NCI-H774 (cell line): Measurements from ENCODE around the gene MYO18B.

Source experiments
- DNase-seq: peaks from one replicate; lab custom pipeline; 2025; lab: John Stamatoyannopoulos, UW

Gene MYO18B

DNA sequence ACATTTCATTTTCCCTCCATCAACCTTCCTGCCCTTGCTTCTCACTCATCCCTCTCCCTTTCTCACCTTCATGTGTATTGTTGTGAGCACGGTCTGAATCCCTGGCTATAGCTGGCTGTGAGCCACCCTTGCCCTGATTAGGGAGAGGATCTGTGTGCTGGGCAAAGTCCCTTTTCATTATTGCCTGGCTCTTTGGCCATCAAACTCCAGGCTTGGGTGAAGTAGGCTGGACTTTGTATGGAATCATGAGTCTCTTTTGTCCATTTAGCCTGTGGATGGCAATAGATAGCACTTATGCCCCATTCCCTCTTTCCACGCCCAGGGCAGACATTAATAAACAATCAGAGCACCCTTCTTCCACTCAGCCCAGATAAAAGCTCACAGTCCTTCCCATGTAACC is 6.7 kb downstream of the MYO18B start:
- DNase-seq = no peak

DNA sequence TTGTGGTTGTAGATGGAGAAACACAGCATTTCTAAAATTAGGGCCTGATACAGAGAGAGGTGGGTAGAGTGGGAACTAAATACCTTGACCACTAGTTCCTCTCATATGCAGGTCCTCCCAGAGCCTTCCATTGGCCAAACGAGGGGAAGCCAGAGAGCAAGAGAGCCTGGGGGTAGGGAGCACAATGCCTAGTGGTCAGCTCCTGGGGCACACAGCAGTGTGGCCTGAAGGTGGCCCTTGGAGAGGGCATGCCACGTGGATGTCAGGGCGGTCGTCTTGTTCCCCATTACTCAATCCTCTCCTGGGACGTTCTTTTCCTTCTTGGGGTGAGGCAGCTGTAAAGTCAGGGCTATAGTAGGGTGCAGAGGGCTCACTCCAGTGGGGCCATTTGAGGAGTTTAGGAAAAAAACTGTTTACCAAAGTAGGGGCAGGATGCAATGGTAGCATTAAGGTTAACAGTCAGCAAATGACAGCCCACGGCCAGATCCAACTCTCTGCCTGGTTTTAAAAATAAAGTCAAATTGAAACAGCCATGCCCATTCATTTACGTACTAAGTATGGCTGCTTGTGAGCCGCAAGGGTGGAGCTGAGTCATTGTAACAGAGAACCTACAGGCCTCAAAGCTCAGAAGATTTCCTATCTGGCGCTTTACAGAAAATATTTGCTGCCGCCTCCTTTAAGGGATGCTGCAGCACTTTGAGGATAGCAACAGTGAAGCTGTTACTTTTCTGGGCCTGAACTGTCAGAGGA is 7.6 kb downstream of the MYO18B start:
- no peak for DNase-seq

DNA sequence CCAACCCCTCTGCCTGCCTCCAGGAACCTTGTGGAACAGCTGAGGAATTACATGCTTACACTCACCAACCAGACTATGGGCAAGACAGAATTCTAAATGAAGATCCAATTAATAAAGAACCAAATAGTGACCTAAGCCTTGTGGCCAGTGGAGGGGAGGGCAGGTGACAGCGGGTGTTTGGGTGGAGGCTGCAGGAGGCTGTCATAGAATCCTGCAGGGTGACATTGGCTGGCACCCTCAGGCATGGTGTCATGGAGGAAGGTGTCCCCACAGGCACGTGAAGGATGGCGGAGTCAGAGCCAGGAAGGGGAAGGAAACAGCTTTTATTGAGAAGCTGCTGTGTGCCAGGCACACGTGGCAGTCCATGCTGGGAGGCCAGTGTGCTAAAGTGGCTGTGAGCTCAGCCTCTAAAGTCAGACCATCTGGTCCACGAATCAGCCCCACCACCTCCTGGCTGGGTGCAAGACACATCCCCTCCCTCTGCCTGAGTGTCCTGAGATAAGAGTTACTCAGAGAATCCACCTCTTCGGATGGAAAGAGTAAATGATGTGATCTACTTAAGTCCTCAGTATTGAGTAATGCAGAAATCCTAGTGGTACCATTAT is 8.7 kb downstream of the MYO18B start:
- DNase-seq = no peak

DNA sequence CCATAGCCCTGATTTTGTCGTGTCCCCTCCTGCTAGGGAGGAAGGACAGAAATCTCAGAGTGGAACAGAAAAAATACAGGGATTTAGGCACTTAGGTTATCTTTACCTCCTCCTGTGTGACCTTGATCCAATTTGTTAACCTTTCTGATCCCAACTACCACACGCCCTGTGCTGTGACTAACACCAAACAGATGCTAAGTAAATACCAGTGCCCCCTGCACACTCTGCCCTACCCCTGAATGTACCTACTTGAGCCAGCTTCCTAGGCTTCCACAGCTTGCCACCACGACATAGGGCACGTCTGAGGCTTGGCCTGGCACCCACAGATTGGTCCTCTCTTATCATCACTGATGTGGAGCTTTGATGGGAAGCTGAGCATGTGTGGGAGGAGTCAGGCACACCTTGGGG is 9.2 kb downstream of the MYO18B start:
- no peak for DNase-seq

DNA sequence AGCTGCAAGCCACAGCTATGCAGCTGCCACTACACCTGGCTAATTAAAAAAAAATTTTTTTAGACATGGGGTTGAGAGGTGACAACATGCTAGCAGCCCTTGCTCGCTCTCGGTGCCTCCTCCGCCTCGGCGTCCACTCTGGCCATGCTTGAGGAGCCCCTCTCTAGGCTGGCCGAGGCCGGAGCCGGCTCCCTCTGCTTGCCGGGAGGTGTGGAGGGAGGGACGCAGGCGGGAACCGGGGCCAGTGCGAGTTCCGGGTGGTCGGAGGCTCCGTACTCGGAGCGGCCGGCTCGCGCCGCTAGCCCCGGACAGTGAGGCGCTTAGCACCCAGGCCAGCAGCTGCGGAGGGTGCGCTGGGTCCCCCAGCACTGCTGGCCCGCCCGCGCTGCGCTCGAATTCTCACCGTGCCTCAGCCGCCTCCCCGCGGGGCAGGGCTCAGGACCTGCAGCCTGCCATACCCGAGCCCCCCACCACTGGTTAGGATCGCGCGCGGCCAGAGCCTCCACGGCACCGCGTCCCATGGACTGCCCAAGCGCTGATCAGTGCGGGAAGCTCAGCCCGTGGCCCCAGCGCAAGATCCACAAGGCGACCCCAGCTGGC is 10.7 kb downstream of the MYO18B start:
- DNase-seq = no peak

DNA sequence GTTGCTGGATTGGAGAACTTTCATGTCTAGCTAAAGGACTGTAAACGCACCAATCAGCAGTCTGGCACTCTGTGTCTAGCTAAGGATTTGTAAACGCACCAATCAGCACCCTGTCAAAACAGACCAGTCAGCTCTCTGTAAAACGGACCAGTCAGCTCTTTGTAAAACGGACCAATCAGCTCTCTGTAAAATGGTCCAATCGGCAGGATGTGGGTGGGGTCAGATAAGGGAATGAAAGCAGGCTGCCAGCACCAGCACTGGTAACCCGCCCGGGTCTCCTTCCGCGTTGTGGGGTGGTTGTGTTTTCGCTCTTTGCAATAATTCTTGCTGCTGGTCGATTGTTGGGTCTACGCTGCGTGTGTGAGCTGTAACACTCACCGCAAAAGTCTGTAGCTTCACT is 11.3 kb downstream of the MYO18B start:
- no peak for DNase-seq

DNA sequence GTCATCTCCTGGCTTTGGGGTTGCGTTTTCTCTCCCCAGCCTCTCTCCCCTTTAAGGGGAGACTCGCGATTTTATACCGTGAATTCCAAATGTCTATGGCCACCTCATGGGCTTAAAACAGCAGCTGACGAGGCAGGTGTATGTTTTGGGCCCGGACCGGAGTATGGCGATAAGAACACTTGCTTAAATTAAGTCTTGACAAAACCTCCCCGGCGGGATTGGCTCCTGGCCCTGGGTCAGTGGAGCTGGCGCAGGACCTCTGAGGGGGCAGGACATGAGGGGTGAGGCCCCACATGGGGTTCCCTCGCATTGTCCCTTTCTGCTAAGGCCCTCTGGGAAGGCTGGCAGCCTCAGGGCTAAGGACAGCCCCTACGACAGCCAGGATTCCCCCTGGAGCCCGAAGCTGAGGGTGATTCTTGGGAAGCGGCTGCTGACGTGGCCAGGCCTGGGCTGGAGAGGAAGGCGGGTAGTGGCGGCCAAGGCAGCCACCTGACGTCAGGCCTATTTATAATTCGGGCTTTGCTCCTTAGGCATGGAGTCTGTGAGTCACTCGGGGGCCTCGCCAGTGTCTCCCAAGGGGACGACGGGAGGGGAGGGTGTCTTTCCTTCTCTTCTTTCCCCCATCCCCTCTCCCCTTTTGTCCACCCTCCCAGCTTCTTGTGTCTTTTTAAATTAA is 12.7 kb downstream of the MYO18B start:
- DNase-seq = no peak

DNA sequence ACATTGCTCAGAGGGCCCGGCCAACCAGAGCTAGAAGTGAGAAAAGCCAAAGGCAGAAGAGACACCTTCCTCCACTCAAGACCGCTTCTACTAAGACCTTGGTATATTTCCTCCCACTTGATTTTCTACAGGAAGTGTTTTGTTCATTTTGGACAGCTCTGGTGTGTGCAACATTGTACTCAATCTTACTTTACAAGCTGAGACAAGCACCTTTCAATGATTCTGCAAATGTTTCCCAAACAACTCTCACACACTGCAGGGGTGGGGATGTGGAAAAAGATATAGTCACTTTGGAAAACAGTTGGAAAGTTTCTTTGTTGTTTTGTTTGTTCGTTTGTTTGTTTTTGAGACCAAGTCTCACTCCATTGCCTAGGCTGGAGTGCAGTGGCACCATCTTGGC is 15.7 kb downstream of the MYO18B start:
- no peak for DNase-seq

DNA sequence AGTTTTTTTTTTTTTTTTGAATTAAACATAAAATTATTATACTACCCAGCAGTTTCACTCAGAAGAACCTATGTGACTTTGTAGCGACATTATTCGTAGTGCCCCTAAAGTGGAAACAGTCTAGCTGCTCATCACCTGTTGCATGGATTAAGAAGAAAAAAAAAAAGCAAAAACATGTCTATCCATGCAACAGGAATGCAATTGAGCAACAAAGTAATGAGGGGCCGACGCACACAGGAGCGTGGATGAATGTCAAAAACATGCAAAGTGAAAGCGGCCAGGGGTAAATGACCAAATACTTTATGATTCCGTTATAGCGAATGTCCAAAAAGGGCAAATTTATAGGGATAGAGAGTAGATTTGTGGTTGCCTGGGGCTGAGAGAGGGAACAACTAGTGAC is 16.3 kb downstream of the MYO18B start:
- DNase-seq = no peak

DNA sequence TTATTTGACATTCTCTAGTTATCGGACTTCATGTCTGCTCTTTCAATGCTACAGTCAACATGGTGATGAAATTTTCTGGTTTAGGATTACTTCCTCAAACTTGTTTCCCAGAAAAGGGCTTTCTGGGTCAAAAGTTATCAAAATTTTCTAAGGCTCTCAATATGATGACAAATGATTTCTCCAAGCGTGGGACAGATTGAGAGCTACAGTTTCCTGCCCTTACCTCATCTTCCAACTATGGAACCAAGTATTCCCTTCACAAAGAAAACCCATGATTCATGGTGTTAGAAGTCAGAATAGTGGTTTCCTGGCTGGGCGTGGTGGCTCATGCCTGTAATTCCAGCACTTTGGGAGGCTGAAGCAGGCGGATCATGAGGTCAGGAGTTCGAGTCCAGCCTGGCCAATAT is 17.8 kb downstream of the MYO18B start:
- DNase-seq = no peak

DNA sequence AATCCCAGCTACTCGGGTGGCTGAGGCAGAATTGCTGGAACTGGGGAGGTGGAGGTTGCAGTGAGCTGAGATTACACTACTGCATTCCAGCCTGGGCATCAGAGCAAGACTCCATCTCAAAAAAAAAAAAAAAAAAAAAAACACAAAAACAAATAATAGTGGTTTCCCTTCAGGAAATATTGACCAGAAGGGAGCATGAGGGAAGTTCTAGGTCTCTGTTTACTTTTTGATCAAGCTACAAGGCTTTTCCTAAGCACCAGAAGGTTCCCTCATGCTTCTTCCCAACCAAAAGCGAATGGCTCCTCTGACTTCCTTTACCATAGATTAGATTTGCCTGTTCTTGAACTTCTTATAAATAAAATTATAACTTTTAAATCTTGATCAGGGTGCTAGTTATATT is 18.3 kb downstream of the MYO18B start:
- no peak for DNase-seq

DNA sequence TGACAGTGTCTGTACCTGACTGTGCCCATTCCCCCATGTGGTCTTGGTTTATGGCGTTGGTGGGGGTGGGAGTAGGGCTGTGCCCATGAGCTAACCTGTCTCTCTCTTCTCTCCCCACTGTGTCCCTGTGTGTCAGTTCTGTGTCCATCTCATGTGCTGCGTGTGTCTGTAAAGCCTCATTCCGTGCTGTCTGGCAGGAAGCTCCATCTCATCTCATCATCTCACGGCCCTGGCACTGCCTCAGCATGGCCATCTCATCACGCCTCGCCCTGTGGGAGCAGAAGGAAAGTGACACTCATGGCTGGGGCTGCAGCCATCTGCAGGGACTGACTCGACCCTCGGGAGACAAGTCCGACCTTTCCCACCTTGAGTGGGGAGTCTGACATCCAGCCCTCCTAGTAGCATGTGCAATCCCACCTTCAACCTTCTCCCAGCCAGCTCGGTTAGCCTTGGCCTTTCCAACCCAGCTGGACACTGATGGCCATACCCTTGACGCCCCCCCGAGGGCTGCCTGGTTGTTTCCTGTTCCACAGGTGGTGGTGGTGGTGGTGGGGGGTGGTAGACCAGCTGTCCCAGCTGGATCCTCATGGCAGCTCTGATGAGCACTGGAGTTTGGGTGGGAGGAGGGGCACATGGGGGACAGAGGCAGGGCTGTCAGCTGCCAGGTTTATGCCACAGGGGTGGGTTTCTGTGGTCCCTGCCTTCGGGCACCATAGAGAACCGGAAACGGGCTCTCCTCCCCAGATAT is 19.0 kb downstream of the MYO18B start:
- DNase-seq = no peak

DNA sequence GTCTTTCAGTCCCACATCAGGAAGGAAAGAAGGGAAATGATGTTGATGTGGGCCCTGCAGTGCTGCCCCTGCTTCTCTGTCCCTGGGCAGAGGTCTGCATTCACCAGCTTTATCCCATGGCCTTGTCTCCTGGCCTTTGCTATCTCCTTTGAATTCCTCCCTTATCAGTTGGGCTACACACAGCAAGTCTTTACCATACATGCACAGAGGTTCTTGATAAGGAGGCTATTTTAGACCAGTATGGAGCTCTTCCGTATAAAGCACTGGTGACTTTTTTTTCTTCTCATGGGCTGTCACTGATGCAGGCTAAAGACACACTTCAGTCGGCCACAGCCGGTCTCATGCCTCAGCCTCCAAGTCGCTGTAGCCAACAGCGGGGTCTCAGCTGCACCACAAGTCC is 20.2 kb downstream of the MYO18B start:
- no peak for DNase-seq

DNA sequence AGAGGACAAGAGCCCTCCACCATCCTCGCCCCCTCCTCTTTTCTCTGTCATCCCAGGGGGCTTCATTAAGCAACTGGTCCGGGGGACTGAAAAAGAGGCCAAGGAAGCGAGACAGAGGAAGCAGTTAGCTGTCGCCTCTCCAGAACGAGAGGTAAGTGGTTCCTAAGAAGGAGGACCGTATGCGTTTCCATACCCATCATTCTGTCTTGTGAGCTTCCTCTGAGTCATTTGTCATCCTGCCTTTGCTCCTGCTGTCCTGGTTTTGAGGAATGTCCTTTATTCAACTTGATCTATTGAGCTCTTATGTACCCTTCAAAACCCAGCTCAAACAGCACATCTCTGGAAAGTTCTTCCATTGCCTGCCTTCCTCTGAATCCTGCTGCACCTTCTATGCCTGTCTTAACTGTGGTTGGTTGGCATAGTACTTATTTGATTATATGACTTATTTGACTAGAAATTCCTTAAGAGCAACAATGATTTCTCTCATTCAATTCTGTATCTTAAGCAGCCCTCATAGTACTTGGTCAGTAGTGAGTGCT is 21.3 kb downstream of the MYO18B start:
- no peak for DNase-seq

DNA sequence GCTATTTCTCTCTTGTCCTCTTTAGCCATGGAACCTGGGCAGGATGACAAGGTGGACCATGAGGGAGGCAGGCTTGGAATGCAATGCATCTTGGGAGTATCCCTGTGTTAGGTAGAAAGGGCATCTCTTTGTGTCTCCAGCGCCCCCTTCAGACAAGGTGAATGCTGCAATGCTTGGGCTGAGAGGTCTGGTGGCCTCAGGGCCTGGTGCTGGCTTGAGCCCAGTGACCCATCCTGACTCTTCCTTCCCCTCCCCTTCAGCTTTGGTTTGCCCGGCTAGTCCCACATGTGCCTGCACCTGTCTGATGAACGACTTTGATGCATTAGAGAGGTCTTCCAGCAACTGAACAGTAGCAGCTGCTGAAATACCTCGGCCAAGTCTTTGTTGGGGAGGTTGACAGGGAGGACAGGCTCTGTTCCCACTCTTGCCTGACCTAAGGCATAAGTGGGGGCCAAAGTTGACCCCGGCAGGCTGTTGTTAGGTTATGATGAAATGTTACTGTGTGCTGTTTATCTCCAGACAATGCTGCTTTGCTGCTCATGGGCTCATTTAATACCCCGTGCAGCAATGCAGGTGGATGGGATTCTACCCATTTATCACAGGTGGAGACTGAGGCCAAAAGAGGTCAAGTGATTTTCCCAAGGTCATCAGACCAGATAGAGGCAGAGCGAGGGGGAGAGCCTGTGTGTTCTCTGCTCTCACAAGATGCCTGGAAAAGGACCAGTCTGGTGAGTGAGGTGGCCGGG is 22.5 kb downstream of the MYO18B start:
- DNase-seq = no peak

DNA sequence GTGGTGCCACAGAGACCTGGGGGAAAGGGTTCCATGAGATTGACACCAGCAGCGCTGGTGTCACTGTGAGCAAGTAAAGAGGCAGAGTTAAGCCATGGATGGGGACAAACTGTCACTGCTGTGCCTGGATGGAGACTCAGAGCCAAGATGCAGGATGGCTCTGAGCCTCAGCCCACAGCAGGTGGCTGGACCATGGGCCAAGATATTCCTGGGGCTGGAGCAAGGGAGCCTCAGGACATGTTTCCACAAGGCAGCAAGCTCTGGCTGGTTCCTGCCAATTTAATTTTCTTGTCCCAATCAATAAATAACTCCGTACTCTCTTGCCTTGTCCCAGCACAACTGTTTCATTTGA is 23.0 kb downstream of the MYO18B start:
- no peak for DNase-seq

DNA sequence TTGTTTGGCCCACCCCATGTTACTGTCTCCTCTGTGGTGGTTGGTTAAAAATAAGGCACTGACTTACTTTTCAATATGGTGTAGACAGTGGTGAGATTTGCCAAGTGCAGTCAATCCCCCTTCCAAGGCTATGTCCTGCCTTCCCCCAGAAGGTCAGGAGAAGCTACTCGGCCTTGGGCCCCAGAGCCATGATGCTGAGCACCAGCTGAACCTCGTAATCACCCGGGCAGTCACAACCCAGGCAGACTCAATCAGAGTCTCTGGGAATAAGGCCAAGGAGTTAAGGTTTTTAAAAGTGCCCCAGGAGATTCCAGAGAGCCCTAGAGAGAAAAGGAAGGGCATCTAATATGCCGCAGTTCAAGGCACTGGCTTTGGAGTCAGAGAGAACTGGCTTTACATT is 23.8 kb downstream of the MYO18B start:
- DNase-seq = no peak

DNA sequence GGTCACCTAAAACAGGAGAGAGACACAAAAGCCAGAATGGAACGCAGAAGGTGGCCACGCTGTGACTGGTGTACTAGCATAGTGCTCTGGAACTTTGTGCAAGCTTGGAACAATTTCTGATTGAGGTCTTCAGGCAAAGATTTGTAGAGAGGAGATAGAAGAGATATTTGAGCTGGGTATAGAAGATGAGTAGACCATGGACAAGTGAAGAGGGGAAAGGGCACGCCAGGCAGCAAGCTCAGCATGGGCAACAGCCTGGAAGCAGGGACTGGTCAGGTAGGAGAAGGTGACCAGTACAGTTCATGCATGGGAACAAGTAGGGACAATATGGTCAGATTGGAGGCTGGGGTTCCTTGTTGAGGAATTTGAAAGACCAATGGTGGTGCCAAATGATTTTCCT is 24.4 kb downstream of the MYO18B start:
- DNase-seq = no peak

DNA sequence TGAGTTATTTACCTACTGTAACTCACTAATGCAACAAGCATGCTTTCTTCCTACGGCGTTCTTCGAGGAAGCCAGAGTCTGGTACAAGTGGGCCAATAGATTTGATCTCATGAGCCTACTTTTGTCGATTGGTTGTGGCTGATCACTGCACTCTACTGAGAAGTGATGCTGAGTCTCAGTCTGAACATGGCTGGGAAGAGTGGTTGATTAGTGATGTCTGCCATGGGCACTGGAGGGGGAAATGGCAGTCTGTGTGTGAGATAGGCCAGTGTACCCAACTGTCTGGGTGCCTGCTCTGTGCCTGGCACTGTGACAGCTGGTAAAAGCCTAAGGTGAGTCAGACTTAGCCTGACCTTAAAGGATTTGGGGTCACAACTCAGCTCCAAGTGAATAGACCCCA is 28.3 kb downstream of the MYO18B start:
- DNase-seq = no peak

DNA sequence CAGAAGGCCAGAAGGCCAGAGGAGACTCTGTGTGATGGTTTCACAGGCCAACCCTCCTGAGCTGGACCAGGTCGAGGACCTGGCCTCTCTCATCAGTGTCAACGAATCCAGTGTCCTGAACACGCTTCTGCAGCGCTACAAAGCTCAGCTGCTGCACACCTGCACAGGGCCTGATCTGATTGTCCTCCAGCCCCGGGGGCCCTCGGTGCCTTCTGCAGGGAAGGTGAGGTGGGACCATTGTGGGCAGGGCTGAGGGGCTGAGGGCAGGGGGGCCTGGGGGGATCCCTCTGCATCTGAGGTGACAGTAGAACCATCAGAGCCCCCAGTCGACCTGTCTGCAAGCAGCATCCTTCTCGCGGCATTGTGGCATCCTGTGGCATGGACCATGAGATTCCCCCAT is 30.3 kb downstream of the MYO18B start:
- no peak for DNase-seq

DNA sequence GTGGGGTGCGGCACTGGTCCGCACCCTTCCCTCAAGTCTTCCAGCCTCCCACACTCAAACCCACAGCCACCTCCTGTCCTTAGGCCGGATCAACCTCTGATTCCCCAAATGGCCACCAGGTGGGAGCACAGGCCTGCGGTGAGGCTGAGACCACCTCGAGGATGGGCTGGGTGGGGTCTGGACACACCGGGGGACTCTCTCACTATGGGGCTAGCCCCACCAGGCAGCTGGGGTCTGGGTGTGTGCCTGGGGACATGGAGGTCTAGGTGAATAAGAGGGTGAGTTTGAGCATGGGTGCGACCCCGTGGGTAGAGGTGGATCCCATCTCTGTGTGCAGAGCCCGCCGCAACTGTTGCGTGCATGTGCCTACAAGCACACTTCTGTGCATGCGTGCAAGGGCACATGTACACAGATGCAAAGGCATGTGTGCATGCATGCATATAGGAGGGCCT is 32.6 kb downstream of the MYO18B start:
- no peak for DNase-seq
